Peyer's patch (tissue), 4 donors: Measurements from ENCODE around the gene GTF2F1. TPM values are rescaled to one million over a fixed set of nuclear protein-coding genes. Genes with fewer than 3 reads are reported as not detected.

Experiments
- DNase-seq, 3 donors: peaks; one replicate each; pipeline ENCODE4 v3.0.0-alpha.2; 2017 to 2019
- H3K27ac ChIP-seq, 4 donors: fragments of 200-600 bp; sonication (generic); one replicate each; pipeline ENCODE4 v1.5.1; 2016 to 2019
- H3K27me3 ChIP-seq, 2 donors: fragments of 200-600 bp; sonication (generic); one replicate each; pipeline ENCODE4 v1.5.1; 2019
- H3K36me3 ChIP-seq, 3 donors: fragments of 200-600 bp; sonication (generic); one replicate each; pipeline ENCODE4 v1.5.1; 2016 to 2019
- H3K4me1 ChIP-seq, 4 donors: fragments of 200-600 bp; sonication (generic); one replicate each; pipeline ENCODE4 v1.5.1; 2016 to 2019
- H3K4me3 ChIP-seq, 4 donors: fragments of 200-600 bp; sonication (generic); 1 replicate in 3 of 4; 2 replicates in 1 of 4; pipeline ENCODE4 v1.5.1; 2016 to 2019; ENCODE audit warnings: mild to moderate bottlenecking in 1 of 4
- H3K9me3 ChIP-seq, 4 donors: fragments of 200-600 bp; sonication (generic); one replicate each; pipeline ENCODE4 v1.5.1; 2016 to 2019; ENCODE audit warnings: mild to moderate bottlenecking in 1 of 4
- POLR2A ChIP-seq, 2 donors: fragments of 450-650 bp; IDR thresholded peaks; one replicate each; pipeline ENCODE4 v1.5.1; 2017; ENCODE audit warnings: antibody characterized with exemption in 2 of 2, mild to moderate bottlenecking in 2 of 2, moderate library complexity in 2 of 2
- small RNA-seq, 2 donors: library from RNA; depleted of rRNA; stranded (forward); fragments of <200 nt; gene quantifications; one replicate each; pipeline ENCODE3, GENCODE V24; 2016
- total RNA-seq, 4 donors: library from RNA; depleted of rRNA; stranded (reverse); fragments of >200 nt; gene quantifications; one replicate each; pipeline ENCODE4 v1.1.0, GENCODE V29; 2016
- TF ChIP-seq, protein P1 (sequence below), 6 experiments: fragments of 450-650 bp in 4 of 6; fragments of 200-600 bp in 2 of 6; sonication (generic) in 1 of 6; IDR thresholded peaks; one replicate each; pipeline ENCODE4 v1.5.1; 2017 to 2019; ENCODE audit warnings: antibody characterized with exemption in 6 of 6, mild to moderate bottlenecking in 3 of 6, moderate library complexity in 1 of 6

The GTF2F1 gene
- total RNA-seq, 4 donors from 2014 or later = 36.3 to 97.4 (median 54.0) TPM

DNA sequence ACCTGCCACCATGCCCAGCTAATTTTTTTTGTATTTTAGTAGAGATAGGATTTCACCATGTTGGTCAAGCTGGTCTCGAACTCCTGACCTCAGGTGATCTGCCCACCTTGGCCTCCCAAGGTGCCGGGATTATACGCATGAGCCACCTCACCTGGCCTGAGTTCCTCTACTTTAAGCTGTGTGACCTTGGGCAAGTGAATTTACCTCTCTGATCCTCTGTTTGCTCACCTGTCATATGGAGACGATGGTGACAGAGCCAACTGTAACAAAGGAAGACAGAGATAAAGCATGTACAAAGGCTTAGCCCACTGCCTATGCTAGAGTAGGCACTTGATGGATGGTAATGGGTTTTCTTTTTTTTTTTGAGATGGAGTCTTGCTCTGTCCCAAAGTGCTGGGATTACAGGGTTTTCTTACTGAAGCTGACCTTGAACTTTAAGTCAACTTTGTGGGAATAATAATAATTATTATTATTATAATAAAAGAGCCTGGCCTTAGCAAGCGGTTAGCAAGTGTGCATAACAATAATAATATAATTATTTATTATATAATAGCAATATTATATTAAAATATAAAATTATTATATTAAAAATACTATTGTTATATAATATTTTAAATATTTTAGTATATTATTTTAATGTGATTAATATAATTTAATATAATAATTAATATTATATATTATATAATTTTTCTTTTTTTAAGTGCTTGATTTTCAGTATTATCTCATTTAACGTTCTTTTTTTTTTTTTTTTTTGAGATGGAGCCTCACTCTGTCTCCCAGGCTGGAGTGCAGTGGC is 58.3 kb downstream of the GTF2F1 start:
- Histone ChIP-seq H3K4me3 (no peak overlapping the region), H3K36me3 (no peaks in the 10 kb centered on the region), H3K9me3 (no peaks in the 10 kb centered on the region), H3K27ac (no peak overlapping the region), H3K27me3 (no peaks in the 10 kb centered on the region), H3K4me1 (no peaks in the 10 kb centered on the region)
- no peak for TF ChIP-seq POLR2A (IDR thresholded peaks at IDR 0.05)
- DNase-seq = no peak

DNA sequence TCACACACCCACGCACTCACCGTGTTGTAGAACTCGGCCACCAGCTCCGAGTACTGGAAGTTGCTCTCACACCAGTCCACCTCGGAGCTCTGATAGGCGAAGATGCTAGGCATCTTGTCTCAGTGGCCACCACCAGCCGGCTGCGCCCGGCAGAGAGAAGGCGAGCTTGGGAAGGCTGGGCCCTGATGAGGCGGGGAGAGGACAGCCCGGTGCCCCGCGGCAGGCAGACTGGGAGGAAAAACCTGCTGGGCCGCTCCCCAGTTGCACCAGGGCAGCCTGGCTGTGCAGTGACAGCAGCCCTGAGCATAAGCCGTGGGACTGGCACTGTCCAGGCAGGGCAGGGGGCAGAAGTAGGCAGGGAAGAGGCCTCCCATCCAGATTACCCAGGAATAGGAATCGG is 59.5 kb downstream of the GTF2F1 start, which contains the start of gene ACER1:
TSS of gene ACER1 (minus strand) at position 174 of the 400 bp plus-strand sequence. CDS start at position 113, 61 bp downstream.
- Histone ChIP-seq H3K4me3 (no peak within 1 kb of the TSS), H3K27me3 (no peaks in the 10 kb centered on the region), H3K9me3 (no peaks in the 10 kb centered on the region), H3K4me1 (no peaks in the 10 kb centered on the region), H3K27ac (no peak within 1 kb of the TSS), H3K36me3 (no peaks in the 10 kb centered on the region)
- no peak for DNase-seq
- no peak for TF ChIP-seq POLR2A (IDR thresholded peaks at IDR 0.05)
- TF ChIP-seq, protein P1, sequence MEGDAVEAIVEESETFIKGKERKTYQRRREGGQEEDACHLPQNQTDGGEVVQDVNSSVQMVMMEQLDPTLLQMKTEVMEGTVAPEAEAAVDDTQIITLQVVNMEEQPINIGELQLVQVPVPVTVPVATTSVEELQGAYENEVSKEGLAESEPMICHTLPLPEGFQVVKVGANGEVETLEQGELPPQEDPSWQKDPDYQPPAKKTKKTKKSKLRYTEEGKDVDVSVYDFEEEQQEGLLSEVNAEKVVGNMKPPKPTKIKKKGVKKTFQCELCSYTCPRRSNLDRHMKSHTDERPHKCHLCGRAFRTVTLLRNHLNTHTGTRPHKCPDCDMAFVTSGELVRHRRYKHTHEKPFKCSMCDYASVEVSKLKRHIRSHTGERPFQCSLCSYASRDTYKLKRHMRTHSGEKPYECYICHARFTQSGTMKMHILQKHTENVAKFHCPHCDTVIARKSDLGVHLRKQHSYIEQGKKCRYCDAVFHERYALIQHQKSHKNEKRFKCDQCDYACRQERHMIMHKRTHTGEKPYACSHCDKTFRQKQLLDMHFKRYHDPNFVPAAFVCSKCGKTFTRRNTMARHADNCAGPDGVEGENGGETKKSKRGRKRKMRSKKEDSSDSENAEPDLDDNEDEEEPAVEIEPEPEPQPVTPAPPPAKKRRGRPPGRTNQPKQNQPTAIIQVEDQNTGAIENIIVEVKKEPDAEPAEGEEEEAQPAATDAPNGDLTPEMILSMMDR (IDR thresholded peaks at IDR 0.05) = no peak

Small RNA genes within 50 kb of the gene (small RNA-seq; reads per million reads assigned to genes)
- gene MIR6790 (0 reads per million in 2 donors), gene MIR6885 (0 reads per million in 2 donors)

Other genes with a start within 250 kb of the GTF2F1 start
- 10 to 100 TPM in 3 of 4 donors, 1 to 10 TPM in 1; 9.5 to 24.8 (median 19.3) TPM for gene MLLT1, start 113.2 kb downstream of the GTF2F1 start, total RNA-seq
- gene ACER1, start 59.6 kb downstream of the GTF2F1 start, total RNA-seq = under 1 TPM in 1 of 4 donors, not detected in 3; 0.67 TPM
- 10 to 100 TPM; 62.9 to 79.9 (median 69.8) TPM for gene CLPP, start 31.6 kb downstream of the GTF2F1 start, total RNA-seq
- gene ALKBH7, start 20.4 kb downstream of the GTF2F1 start, total RNA-seq = 100 to 1,000 TPM in 2 of 4 donors, 10 to 100 TPM in 2; 51.2 to 121 (median 108) TPM
- 1 to 10 TPM in 3 of 4 donors, under 1 TPM in 1; 0.83 to 5.2 (median 2.2) TPM for gene PSPN, start 17.2 kb downstream of the GTF2F1 start, total RNA-seq
- gene KHSRP, start 31.6 kb upstream of the GTF2F1 start, total RNA-seq = 100 to 1,000 TPM in 3 of 4 donors, 10 to 100 TPM in 1; 91.2 to 162 (median 118) TPM
- 1 to 10 TPM in 1 of 4 donors, not detected in 3; 2.5 TPM for gene SLC25A41, start 40.6 kb upstream of the GTF2F1 start, total RNA-seq
- 100 to 1,000 TPM in 3 of 4 donors, 10 to 100 TPM in 1; 69.3 to 209 (median 122) TPM for gene SLC25A23, start 66.6 kb upstream of the GTF2F1 start, total RNA-seq
- gene CRB3, start 71.1 kb upstream of the GTF2F1 start, total RNA-seq = 100 to 1,000 TPM in 3 of 4 donors, 10 to 100 TPM in 1; 21.5 to 245 (median 190) TPM
- gene DENND1C, start 88.6 kb upstream of the GTF2F1 start, total RNA-seq = 10 to 100 TPM in 1 of 4 donors, 1 to 10 TPM in 3; 4.5 to 25.6 (median 8.2) TPM
- gene TUBB4A, start 109.1 kb upstream of the GTF2F1 start, total RNA-seq = 1 to 10 TPM in 1 of 4 donors, under 1 TPM in 1, not detected in 2; 0.54 to 1.6 TPM
- gene TNFSF9, start 137.9 kb upstream of the GTF2F1 start, total RNA-seq = under 1 TPM in 2 of 4 donors, not detected in 2; 0.53 to 0.95 TPM
- gene CD70, start 198.0 kb upstream of the GTF2F1 start, total RNA-seq = not detected